B cell (primary cell): Measurements from ENCODE around the gene POMZP3. TPM values are rescaled to one million over a fixed set of nuclear protein-coding genes. Genes with fewer than 3 reads are reported as not detected.
"Not testable (repeated sequence)": the region's sequence is repeated elsewhere in the genome, so short reads cannot be mapped to it uniquely, and the experiment has no call there.

ENCODE experiments used
- ATAC-seq: fragments of 200-7000 bp; cut with Tn5 transposase; one replicate; pipeline ENCODE4 v1.10.0; 2021; ENCODE audit warnings: low read depth, mild to moderate bottlenecking, moderate number of reproducible peaks, moderate library complexity
- CTCF ChIA-PET: fragments of 350-600 bp; sonication (Branson Sonifier 250); formaldehyde crosslinking; loops from one replicate; lab custom pipeline; 2021; ENCODE audit warnings: antibody characterized with exemption, inconsistent platforms; lab: Charles Lee
- POLR2A ChIA-PET: fragments of 350-600 bp; sonication (Branson Sonifier 250); formaldehyde crosslinking; loops from one replicate; lab custom pipeline; 2021; ENCODE audit warnings: antibody characterized with exemption; lab: Charles Lee
- DNase-seq: peaks from one replicate; pipeline ENCODE4 v3.0.0; 2013
- H2AFZ ChIP-seq: 2 replicates; pipeline ENCODE4 v1.6.1; 2012; ENCODE audit warnings: mild to moderate bottlenecking, low read depth, low read length; ENCODE audit not compliant: insufficient read depth, poor library complexity, severe bottlenecking
- H3K27ac ChIP-seq, 2 donors: 1 replicate in 1 of 2; 2 replicates in 1 of 2; pipeline ENCODE4 v1.5.1; 2012 to 2013; ENCODE audit warnings: low read length in 2 of 2, mild to moderate bottlenecking in 2 of 2, moderate library complexity in 1 of 2
- H3K27me3 ChIP-seq, 4 experiments: fragments of 200-600 bp in 1 of 4; sonication (generic) in 1 of 4; replicated peaks in 1 of 4; 1 replicate in 2 of 4; 2 replicates in 2 of 4; pipeline versions ENCODE4 v1.6.1 to v1.7.0; 2013 to 2016; ENCODE audit warnings: low read length in 3 of 4, mild to moderate bottlenecking in 2 of 4, mixed read lengths in 1 of 4, moderate library complexity in 1 of 4; ENCODE audit not compliant: insufficient read depth in 4 of 4, control insufficient read depth in 3 of 4; ENCODE audit errors: control extremely low read depth in 1 of 4
- H3K36me3 ChIP-seq, 2 experiments: replicated peaks in 1 of 2; 1 replicate in 1 of 2; 2 replicates in 1 of 2; pipeline versions ENCODE4 v1.6.1 to v1.7.1; 2013; ENCODE audit warnings: low read length in 1 of 2; ENCODE audit not compliant: insufficient read depth in 2 of 2, control insufficient read depth in 1 of 2; ENCODE audit errors: control extremely low read depth in 1 of 2, extremely low read depth in 1 of 2
- H3K4me1 ChIP-seq, 2 donors: fragments of 200-600 bp in 1 of 2; sonication (generic) in 1 of 2; 1 replicate in 1 of 2; 2 replicates in 1 of 2; pipeline versions ENCODE4 v1.5.1 to v1.6.1; 2013 to 2017; ENCODE audit warnings: low read length in 2 of 2; ENCODE audit not compliant: control insufficient read depth in 2 of 2, insufficient read depth in 2 of 2
- H3K4me2 ChIP-seq: replicated peaks from 2 replicates; pipeline ENCODE3; 2012; ENCODE audit warnings: mild to moderate bottlenecking, low read depth, low read length; ENCODE audit not compliant: poor library complexity, severe bottlenecking
- H3K4me3 ChIP-seq, 5 experiments: fragments of 200-600 bp in 1 of 5; sonication (generic) in 1 of 5; 1 replicate in 3 of 5; 2 replicates in 2 of 5; pipeline versions ENCODE4 v1.5.1 to v1.7.0; 2011 to 2016; ENCODE audit warnings: low read length in 4 of 5, mild to moderate bottlenecking in 4 of 5, low read depth in 2 of 5, control low read depth in 1 of 5, moderate library complexity in 1 of 5; ENCODE audit not compliant: insufficient read depth in 1 of 5; ENCODE audit errors: control extremely low read depth in 1 of 5, extremely low read depth in 1 of 5
- H3K79me2 ChIP-seq: fragments of 200-600 bp; sonication (generic); one replicate; pipeline ENCODE4 v1.6.0; 2016; ENCODE audit warnings: low read length; ENCODE audit not compliant: control insufficient read depth, insufficient read depth
- H3K9ac ChIP-seq: fragments of 200-600 bp; sonication (generic); 2 replicates; pipeline ENCODE4 v1.6.1; 2017; ENCODE audit warnings: mild to moderate bottlenecking, low read length, moderate library complexity
- H3K9me3 ChIP-seq, 3 donors: one replicate each; pipeline versions ENCODE4 v1.6.1 to v1.7.1; 2013; ENCODE audit warnings: low read length in 2 of 3; ENCODE audit not compliant: control insufficient read depth in 2 of 3, insufficient read depth in 1 of 3; ENCODE audit errors: control extremely low read depth in 1 of 3
- H4K20me1 ChIP-seq: 2 replicates; pipeline ENCODE4 v1.6.0; 2012; ENCODE audit warnings: mild to moderate bottlenecking, low read length; ENCODE audit not compliant: insufficient read depth, control insufficient read depth, poor library complexity, severe bottlenecking
- H3K27ac Mint-ChIP-seq: one replicate; pipeline ENCODE4 v1.8.0; 2021; ENCODE audit warnings: mixed read lengths
- H3K27me3 Mint-ChIP-seq: one replicate; pipeline ENCODE4 v1.8.0; 2021; ENCODE audit warnings: mixed read lengths
- H3K4me1 Mint-ChIP-seq: one replicate; pipeline ENCODE4 v1.8.0; 2021; ENCODE audit warnings: mixed read lengths
- H3K4me3 Mint-ChIP-seq: one replicate; pipeline ENCODE4 v1.8.0; 2021; ENCODE audit warnings: mixed read lengths
- H3K9me3 Mint-ChIP-seq: one replicate; pipeline ENCODE4 v1.8.0; 2022; ENCODE audit warnings: mixed read lengths; ENCODE audit not compliant: insufficient read depth
- WGBS: methylation state at CpG from one replicate; pipeline ENCODE4 v1.1.5; 2013; ENCODE audit warnings: missing lambda C conversion rate; ENCODE audit not compliant: insufficient coverage; 5-methylcytosine and 5-hydroxymethylcytosine counted together
- intact Hi-C: fragments of 100-400 bp; cut with micrococcal nuclease; formaldehyde crosslinking; loops from one replicate; pipeline ENCODE4 v1.10.0; 2022
- polyA plus RNA-seq: library from polyadenylated mRNA; depleted of rRNA; stranded (reverse); fragments of >200 nt; gene quantifications from 2 replicates; pipeline ENCODE4 v1.2.3, GENCODE V29; 2012
- total RNA-seq, 2 donors: library from RNA; stranded (reverse); fragments of 120-200 nt in 1 of 2; gene quantifications; 1 replicate in 1 of 2; 2 replicates in 1 of 2; pipeline versions ENCODE4 v1.2.3 to v1.2.4, GENCODE V29; 2013 to 2022

The POMZP3 gene
- total and polyA plus RNA-seq, 2 donors (not counting 1 experiment from before 2014, with no cell fraction given): 10.2 to 13.3 TPM

DNA sequence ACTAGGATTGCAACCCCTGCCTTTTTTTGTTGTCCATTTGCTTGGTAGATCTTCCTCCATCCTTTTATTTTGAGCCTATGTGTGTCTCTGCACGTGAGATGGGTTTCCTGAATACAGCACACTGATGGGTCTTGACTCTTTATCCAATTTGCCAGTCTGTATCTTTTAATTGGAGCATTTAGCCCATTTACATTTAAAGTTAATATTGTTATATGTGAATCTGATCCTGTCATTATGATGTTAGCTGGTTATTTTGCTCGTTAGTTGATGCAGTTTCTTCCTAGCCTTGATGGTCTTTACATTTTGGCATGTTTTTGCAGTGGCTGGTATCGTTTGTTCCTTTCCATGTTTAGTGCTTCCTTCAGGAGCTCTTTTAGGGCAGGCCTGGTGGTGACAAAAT, 62.1 kb downstream of the POMZP3 start:
- WGBS: no CpG with 5 or more reads among the region's 3 CpGs
- H3K4me3 Mint-ChIP-seq, ATAC-seq: not testable (repeated sequence)

DNA sequence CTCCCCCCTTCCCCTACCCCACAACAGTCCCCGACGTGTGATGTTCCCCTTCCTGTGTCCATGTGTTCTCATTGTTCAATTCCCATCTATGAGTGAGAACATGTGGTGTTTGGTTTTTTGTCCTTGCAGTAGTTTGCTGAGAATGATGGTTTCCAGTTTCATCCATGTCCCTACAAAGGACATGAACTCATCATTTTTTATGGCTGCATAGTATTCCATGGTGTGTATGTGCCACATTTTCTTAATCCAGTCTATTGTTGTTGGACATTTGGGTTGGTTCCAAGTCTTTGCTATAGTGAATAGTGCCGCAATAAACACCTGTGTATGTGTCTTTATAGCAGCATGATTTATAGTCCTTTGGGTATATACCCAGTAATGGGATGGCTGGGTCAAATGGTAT, 65.7 kb downstream of the POMZP3 start:
- H3K4me2 ChIP-seq, H3K27ac Mint-ChIP-seq, DNase-seq, H3K4me3 Mint-ChIP-seq, H3K9me3 ChIP-seq, CTCF ChIA-PET, intact Hi-C loops, H3K4me1 ChIP-seq, H3K9me3 Mint-ChIP-seq, H4K20me1 ChIP-seq, H3K4me3 ChIP-seq, H3K27ac ChIP-seq, H3K27me3 ChIP-seq, ATAC-seq, POLR2A ChIA-PET, H3K36me3 ChIP-seq, H2AFZ ChIP-seq, H3K9ac ChIP-seq, H3K27me3 Mint-ChIP-seq: not testable (repeated sequence)
- WGBS: no CpG with 5 or more reads among the region's 3 CpGs
- peaks cover 12% of the 10 kb centered on the region for H3K79me2 ChIP-seq
- H3K4me1 Mint-ChIP-seq: peaks cover 19% of the 10 kb centered on the region

More for the DNA sequence above, 62.1 kb downstream of the POMZP3 start:
- H2AFZ ChIP-seq, H3K4me1 ChIP-seq, POLR2A ChIA-PET, H3K27me3 Mint-ChIP-seq, H3K9ac ChIP-seq, H4K20me1 ChIP-seq, H3K9me3 ChIP-seq, H3K27ac Mint-ChIP-seq, H3K9me3 Mint-ChIP-seq, CTCF ChIA-PET, H3K4me3 ChIP-seq, H3K27ac ChIP-seq, DNase-seq, H3K4me2 ChIP-seq, intact Hi-C loops, H3K27me3 ChIP-seq, H3K36me3 ChIP-seq: not testable (repeated sequence)
- peaks cover 15% of the 10 kb centered on the region for H3K4me1 Mint-ChIP-seq
- peaks cover 19% of the 10 kb centered on the region for H3K79me2 ChIP-seq

DNA sequence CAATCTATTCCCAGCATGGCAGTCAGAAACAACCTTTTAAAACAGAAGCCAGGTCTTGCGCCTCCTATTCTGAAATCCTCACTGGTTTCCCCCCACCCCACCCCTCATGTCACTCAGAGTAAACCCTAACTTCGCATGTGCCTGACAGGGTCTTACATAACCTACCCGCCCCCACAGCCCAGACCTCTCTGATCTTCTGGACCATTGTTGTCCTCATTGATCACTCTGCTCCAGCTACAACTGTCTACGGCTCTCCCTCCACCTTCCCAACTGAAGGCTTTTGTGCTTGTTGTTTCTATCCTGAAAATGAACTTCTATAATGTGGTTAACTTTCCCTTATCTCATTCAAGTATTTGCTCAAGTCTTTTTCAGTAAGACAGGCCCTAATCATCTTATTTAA, 66.9 kb downstream of the POMZP3 start:
- H3K79me2 ChIP-seq, ATAC-seq, H3K27me3 Mint-ChIP-seq, DNase-seq, H3K36me3 ChIP-seq, H3K4me1 ChIP-seq, H3K9me3 ChIP-seq, POLR2A ChIA-PET, H3K4me3 Mint-ChIP-seq, H2AFZ ChIP-seq, CTCF ChIA-PET, H3K27me3 ChIP-seq, H3K4me3 ChIP-seq, intact Hi-C loops, H3K4me2 ChIP-seq, H4K20me1 ChIP-seq, H3K9me3 Mint-ChIP-seq, H3K9ac ChIP-seq, H3K27ac ChIP-seq, H3K27ac Mint-ChIP-seq: not testable (repeated sequence)
- H3K4me1 Mint-ChIP-seq: peaks cover 17% of the 10 kb centered on the region
- no CpG with 5 or more reads among the region's 4 CpGs for WGBS

Other genes with a start within 250 kb of the POMZP3 start
- gene SSC4D, start 217.6 kb downstream of the POMZP3 start, total RNA-seq: not detected in 2 replicates
- 0.16 TPM in 1 of 2 replicates, not detected in the other for gene SSC4D, start 217.6 kb downstream of the POMZP3 start, polyA plus RNA-seq
- 0.64 and 2.1 TPM in 2 replicates for gene ZP3, start 202.3 kb downstream of the POMZP3 start, total RNA-seq
- gene ZP3, start 202.3 kb downstream of the POMZP3 start, polyA plus RNA-seq: 4.4 and 4.5 TPM in 2 replicates
- 66.9 and 68.4 TPM in 2 replicates for gene DTX2, start 165.6 kb downstream of the POMZP3 start, total RNA-seq
- 36.4 and 41.2 TPM in 2 replicates for gene DTX2, start 165.6 kb downstream of the POMZP3 start, polyA plus RNA-seq
- gene UPK3B, start 116.7 kb downstream of the POMZP3 start, total RNA-seq: 4.9 and 6.8 TPM in 2 replicates
- gene UPK3B, start 116.7 kb downstream of the POMZP3 start, polyA plus RNA-seq: 1.2 and 2.8 TPM in 2 replicates
- 0.53 and 0.69 TPM in 2 replicates for gene SPDYE16, start 84.0 kb downstream of the POMZP3 start, total RNA-seq
- 0.22 and 0.34 TPM in 2 replicates for gene SPDYE16, start 84.0 kb downstream of the POMZP3 start, polyA plus RNA-seq